Frontal cortex (tissue), 4 donors: ENCODE data around the gene SPG7. TPM values are rescaled to one million over a fixed set of nuclear protein-coding genes. Genes with fewer than 3 reads are reported as not detected.

Experiments used
- DNase-seq, 2 donors: peaks; one replicate each; pipeline ENCODE4 v3.0.0; 2012; ENCODE audit warnings: low spot score in 2 of 2
- FAIRE-seq: peaks from 2 replicates; lab custom pipeline; 2012; peaks lifted over from hg19 to GRCh38; lab: Jason Lieb, UNC
- total RNA-seq: library from RNA; depleted of rRNA; stranded (reverse); fragments of >200 nt; gene quantifications from one replicate; pipeline ENCODE4 v1.2.3, GENCODE V29; 2014
- donor health status: control.
- donor health status: control.
- donor health status: control.

The SPG7 gene
- total RNA-seq, 1 donor from 2014 or later, result 84.8 TPM

DNA sequence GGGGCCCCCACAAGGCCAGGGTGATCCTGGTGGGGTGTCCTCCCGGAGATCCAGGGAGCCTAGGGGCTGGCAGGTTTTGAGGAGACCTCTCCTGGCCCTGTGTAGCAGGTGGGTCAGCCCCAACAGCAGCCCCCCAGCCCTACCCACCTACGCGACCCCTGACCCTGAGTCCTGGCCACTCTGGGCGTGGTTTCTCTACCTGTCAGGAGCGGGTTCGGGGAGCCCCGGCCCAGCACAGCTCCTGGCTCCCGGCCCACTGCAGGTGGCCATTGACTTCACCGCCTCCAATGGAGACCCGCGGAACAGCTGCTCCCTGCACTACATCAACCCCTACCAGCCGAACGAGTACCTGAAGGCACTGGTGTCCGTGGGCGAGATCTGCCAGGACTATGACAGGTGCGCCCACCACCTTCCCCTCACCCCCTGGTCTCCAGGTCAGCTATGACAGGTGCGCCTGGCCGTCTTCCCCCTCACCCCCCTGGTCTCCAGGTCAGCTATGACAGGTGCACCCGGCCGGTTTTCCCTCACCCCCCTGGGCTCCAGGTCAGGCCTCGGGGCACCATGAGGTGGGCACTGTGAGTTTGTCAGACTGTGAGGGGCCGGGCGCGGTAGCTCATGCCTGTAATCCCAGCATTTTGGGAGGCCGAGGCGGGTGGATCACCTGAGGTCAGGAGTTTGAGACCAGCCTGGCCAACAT is 80.4 kb downstream of the SPG7 start:
- DNase-seq, result no peak
- FAIRE-seq, result no peak

DNA sequence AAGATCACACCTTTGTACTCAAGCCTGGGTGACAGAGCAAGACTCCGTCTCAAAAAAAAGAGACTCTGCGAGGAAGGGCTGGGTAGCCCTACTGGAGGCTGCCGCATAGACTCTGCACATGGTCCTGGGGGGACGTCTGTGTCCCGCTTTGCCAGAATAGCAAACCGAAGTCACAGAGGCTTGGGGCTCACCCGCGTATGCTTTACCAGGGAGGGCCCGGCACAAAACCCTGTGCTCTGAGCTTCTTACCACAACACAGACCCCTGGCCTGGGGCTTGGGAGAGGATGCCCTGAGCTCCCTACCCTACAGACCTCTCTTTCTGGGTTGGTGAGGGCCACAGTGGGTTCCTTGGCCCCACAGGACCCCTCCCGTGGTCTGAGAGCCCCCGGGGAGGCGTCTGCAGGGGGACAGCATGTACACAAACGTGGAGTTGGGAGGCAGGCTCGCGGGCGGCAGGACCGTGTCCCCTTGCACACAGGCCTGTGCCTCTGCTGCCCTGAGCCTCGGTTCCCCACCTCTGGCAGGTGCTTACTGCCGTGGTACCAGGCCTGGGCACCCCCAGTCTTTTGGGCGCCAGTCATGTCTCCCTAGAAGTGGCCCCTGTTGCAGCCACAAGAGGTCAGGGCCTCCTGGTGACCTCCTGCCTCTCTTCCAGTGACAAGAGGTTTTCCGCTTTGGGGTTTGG is 81.2 kb downstream of the SPG7 start:
- DNase-seq, result no peak

DNA sequence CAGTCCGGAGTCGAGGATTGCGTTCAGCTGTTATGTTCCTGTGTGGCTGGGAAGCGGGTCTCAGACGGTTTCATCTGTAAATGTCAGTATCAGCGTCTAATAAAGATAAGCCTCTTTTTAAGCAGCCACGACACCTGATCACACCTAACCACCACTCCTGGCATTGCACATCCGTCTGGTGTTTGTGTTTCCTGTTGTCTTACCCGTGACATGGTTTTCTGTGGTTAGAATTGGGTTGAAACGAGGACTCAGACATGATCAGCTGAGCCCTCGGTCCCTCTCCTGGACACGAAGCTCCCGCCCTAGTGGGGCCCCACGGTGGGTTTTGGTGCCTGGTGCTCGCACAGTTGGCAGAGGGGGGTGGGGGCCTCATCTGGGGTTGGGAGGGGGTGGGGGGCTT is 85.6 kb downstream of the SPG7 start:
- DNase-seq, result no peak
- no peak for FAIRE-seq

More for the DNA sequence above, 81.2 kb downstream of the SPG7 start:
- no peak for FAIRE-seq

DNA sequence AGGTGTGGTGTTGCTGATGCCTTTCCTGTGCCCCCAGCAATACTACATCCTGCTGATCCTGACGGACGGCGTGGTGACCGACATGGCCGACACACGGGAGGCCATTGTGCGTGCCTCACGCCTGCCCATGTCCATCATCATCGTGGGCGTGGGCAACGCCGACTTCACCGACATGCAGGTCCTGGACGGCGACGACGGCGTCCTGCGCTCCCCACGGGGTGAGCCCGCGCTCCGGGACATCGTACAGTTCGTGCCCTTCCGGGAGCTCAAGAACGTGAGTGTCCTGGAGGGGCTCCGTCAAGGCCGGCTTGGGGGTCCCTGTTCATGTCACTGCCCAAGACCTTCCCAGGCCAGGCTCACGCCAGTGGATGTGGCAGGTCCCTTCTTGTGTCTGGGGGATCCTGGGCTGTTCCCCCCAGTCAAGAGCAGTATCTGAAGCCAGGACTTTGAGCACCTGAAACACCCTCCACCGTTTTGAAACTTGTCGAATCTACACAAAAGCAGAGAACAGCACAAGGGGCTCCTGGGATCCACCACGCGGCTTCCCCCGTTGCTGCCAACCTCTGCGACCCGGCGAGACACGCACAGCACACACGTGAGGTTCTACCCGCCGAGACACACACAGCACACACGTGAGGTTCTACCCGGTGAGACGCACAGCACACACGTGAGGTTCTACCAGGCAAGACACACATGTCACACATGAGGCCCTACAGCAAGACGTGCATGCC is 87.3 kb downstream of the SPG7 start:
- DNase-seq, result no peak

DNA sequence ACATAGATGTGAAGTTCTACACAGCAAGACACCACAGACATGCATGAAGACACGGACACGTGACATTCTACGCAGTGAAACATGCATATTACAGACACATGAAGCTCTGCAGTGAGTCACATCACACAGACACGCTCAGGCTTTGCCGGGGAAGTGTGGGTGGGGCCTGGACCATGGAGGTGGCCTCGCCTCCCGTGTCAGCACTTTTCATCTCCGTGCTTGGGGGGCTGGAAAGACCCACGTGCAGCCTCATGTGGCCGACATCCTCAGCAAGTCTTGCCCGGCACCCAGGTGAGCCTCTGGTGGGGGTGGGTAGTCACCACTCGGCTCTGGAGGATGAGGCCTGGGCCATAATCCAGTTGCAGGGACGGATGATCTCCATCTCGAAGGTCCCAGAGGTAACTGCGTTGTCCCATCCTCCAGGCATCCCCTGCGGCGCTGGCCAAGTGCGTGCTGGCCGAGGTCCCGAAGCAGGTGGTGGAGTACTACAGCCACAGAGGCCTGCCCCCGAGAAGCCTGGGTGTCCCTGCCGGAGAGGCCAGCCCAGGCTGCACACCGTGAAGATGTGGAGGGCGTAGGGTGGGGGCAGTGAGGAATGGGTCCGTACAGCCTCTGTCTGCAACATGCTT is 88.0 kb downstream of the SPG7 start:
- FAIRE-seq (no peak), DNase-seq (no peak)

More for the DNA sequence above, 87.3 kb downstream of the SPG7 start:
- no peak for FAIRE-seq

DNA sequence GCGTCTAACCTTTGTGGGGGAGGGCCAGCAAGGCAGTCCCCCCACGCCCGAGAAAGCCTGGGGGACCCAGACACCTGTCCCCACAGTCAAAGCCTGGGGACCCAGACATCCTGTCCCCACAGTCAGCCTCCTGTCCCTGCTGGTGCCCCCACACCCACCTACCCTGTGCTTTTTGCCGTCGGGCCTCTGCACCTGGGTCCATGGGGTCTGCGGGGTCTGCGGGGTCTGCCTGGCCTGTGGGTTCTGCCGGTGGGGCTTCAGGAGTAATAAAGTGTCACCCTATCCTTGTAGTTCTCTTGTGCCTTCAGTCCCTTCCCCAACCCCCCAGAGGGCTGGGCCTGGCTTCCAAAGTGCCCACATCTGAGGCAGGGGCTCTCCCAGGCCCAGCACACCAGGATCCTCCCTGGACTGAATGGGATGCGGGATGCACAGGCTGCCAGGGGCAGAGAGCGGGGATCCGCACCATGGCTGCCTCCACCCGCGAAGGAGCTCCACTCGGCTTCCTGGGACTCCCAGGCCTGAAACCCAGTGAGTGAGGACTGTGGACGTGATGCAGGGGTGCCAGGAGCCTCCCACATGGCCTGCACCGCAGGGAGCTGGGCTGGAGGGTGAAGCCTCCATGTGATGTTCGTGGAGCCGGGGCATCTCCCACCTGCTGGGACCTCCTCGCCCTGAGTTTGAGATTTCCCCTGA is 88.9 kb downstream of the SPG7 start:
- DNase-seq, result no peak
- no peak for FAIRE-seq

DNA sequence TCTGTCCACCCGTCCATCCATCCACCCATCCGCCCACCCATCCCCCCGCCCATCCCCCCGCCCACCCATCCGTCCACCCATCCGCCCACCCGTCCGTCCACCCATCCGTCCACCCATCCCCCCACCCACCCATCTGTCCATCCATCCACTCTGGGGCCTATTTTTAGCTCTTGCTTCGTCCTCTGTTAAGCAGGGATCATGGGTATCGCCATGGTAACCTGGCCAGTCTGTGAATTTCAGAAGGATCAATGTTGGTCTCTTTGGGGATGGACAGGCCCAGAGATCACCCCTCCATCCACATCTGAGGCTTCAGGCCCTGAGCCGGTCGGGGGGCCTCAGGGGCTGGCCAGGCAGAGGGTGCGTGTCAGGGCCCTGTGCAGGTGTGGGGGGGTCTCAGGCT is 90.0 kb downstream of the SPG7 start:
- no peak for FAIRE-seq
- DNase-seq, result no peak

DNA sequence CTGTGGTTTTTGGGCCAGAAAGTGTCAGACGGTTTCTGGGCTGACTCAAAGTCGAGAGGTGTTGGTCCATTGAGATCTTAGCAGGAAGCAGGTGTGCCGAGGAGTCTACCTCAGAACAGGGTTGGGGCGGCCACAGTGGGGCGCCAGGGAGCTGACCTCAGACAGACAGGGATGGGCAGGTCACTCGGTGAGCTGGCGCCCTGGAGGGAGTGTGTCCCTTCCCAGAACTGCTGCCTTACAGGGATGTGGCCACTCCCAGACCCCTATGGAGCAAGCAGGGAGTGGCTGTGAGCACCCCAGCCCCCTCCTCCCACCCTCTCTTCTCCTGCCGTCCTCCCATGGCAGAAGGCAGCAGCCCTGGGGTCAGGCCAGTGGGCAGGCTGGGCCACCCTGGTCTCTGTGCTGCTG is 91.3 kb downstream of the SPG7 start:
- FAIRE-seq (no peak), DNase-seq (no peak)

DNA sequence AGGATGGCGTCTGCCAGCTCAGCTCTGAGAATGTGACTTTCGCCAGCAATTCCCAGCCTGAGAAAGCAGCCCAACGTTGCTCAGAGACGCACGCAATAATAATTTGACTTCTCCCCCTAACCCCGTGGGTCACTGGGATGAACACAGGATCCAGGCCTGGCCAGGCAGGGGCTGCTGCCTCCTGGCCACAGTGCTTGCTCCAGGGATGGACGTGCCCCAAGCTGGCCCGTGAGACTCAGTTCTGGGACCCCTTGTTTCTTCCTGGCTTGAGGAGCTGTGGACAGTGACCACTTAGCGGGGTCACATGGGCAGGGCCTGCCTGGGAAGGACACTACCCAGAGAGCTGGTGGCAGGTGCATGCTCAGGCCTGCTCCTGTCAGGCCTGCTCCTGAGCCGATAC is 91.7 kb downstream of the SPG7 start:
- FAIRE-seq (no peak), DNase-seq (no peak)

DNA sequence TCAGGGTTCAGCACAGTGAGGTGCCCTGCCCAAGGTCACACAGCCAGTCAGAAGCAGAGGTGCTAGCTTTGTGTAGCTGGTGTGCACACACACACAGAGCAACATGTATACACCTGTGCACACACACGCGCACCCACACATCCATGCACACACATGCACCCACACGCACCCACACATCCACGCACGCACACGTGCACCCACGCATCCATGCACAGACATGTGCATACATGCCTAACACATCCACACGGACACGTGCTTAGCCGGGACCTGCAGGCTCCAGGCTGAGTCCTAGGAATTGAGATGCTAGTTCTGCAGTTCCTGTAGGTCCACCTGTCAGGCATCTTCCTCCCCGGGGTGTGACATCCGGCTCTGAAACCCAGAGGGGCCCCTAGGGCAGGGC is 92.2 kb downstream of the SPG7 start:
- DNase-seq (no peak), FAIRE-seq (no peak)

DNA sequence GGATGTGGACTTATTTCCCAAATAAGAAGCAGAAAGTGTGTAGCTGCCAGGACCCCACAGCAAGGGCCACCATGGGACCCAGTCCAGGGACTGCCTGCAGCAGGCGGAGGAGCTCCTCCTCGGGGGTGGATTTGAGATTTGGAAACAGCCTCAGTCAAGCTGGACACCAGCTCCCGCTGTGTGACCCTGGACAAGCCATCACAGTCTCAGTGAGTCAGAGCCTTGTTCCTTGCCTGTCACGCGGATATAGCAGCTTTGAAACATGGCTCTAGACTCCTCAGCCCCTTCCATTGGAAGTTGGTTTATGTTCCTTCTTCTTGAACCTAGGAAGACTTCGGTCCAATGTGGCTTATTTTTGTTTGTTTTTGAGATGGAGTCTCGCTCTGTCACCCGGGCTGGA is 92.8 kb downstream of the SPG7 start:
- no peak for DNase-seq
- FAIRE-seq, result no peak

DNA sequence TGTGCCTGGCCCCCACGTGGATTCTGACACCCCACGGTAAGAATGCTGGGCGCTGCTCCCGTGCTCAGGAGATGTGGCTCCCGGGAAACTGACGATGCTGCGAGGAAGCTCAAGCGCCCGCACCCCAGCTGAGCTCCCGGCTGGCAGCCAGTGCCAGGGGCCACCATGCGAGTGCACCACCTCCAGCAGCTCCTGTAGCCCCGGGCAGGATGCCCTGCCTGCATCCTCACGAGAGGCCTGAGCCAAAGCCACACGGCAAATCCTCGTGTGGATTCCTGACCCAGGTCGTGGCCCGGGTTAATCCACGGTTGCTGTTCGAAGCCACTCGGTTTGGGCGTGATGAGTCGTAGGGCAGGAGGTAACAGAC is 93.7 kb downstream of the SPG7 start:
- DNase-seq (no peak), FAIRE-seq (no peak)

DNA sequence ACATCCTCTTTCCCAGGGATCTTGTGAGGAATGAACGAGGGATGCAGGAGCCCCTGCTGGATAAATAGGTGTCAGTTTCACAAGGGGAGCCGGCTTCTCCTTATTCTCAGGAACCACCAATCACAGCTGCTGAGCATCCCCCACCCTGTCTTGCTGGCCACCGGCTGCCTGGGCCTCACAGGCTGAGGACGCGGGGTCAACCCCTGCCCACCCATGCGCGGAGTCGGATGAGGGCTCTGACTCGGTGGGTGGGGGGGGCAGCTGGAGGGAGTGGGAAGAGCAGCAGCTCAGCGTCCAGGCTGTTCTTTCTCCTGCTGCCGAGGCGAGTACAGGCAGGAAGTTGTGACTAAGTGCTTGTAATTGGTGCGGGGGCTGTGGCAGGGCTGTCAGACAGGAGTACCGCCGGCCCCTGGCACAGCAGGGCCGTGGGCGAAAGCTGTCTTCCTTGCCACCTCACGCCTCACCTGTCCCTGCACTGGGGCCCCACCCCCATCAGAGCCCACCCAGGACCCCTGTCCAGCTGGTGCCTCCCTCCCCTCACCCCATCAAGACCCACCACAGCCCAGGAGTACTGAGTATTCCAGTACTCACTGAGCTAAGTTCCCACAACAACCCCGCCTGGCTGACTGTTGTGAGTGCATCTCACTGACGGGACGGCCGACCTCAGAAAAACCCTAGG is 94.2 kb downstream of the SPG7 start:
- DNase-seq (peak in 1 of 2 donors; percentile 77), FAIRE-seq (no peak)

DNA sequence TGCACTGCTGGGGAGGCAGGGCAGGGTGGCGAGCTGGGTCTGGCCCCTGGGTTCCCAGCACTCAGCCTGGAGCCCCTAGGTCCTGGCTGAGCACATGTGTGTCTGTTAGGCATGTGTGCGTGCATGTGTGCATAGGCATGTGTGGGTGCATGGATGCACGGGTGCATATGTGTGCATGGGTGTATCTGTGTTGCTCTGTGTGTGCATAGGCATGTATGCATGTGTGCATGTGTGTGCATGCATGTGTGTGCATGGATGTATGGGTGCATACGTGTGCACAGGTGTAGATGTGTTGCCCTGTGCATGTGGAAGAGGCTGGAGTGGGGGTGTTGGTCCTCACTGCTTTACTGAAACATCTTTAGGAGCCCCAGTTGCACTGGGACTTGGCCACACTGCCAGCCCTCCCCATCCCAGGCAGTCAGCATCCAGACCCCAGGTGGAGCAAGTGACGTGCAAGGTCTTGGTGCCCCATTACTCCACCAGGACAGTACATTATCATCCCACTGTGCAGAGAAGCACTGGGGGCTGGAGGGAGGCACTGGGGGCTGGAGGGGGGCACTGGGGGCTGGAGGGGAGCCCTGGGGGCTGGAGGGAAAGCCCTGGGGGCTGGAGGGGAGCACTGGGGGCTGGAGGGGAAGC is 94.9 kb downstream of the SPG7 start:
- FAIRE-seq (no peak), DNase-seq (no peak)

DNA sequence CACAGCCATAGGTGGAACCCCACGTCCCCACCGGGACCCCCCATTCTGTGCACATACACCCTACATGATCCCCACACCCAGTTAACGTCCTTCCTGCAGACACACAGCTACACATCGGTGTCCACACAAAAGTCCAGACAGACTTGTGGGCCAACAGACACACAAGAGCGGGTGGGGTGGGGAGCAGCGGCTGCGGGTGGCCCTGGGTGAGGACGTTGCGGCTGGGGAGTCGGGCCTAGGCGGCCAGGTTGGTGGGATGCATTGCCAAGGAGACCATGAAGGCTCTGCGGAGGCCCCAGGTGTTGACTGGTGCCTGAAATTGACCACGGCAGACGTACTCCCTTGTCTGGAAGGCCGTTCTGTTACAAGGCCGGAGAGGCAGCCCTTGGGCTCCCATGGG is 96.6 kb downstream of the SPG7 start:
- DNase-seq, result no peak
- no peak for FAIRE-seq

DNA sequence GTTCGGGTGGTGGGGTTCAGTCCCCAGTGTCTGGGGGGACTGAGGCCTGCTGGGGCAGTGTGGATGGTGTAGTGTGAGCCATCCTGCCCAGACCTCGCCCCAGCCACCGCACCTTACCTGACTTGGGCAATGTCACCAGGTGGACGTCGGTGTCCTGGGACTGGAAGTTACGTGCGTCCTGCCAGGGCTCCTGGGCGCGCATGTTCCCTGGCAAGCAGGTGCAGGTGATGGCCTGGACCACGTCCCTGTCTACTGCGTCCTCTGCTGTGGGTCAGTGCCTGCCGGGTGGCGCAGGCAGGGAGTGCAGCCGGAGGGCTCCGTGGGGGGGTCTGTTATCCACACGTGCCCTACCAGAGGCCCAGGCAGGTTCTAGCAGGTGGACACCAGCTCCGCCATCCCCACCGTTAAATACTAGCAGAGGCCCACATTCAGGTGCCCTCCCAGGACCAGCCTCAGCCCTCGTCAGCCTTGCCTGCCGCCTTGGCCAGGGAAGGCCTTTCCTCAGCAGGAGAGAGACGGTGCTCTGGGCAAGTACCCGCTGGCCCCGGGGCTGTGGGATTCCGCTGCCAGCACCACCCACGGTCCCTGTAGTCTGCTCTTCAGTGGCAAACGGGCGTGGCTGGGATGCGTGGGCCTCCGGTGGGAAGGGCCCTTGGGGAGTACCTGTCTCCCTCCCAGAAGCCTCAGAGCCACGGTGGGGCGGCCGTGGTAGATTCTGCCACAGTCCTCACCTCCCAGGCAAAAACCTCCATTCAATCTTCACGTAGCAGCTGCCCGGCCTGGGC is 97.2 kb downstream of the SPG7 start:
- FAIRE-seq, result no peak

DNA sequence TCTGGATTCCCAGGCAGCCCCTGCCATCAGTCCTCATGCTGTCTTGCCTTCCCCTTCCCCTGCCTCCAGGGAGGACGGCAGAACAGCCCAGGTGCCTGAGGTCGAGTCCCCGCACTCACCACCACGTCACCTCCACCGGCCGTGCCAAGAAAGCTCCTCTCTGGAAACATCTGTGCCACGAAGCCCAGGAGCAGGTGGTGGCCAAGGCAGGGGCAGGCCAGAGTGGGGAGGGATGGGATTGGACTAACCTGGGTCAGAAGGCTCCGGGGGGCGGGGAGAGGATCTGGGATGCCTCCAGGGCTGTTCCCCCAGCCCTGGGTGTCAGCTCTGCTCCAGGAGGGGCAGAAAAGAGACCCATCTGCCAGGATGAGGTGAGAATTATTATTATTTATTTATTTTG is 97.8 kb downstream of the SPG7 start:
- FAIRE-seq, result no peak
- DNase-seq, result no peak

More for the DNA sequence above, 97.2 kb downstream of the SPG7 start:
- no peak for DNase-seq
